Activated T-cell treated with anti-CD3 and anti-CD28 coated beads for 24 hours (primary cell): ENCODE measurements around the gene DTD1.

Source experiments
- DNase-seq: peaks from one replicate; pipeline ENCODE4 v3.0.0-alpha.2; 2020; ENCODE audit warnings: low read depth

The DTD1 gene

GRCh38 chr20:18795366-18795765 lies 207.5 kb downstream of the DTD1 start:
- no peak for DNase-seq

GRCh38 chr20:18796282-18796833 lies 208.5 kb downstream of the DTD1 start:
- no peak for DNase-seq

- DNase-seq: no peak
These were observed 213.7 kb downstream of the DTD1 start for GRCh38 chr20:18801516-18801915.

- DNase-seq: no peak
These were observed 214.3 kb downstream of the DTD1 start for GRCh38 chr20:18802012-18802634.

GRCh38 chr20:18805881-18806280 lies 218.0 kb downstream of the DTD1 start:
- DNase-seq: no peak

- no peak for DNase-seq
These were observed 220.9 kb downstream of the DTD1 start for GRCh38 chr20:18808712-18809111.

- DNase-seq: no peak
These were observed 223.3 kb downstream of the DTD1 start for GRCh38 chr20:18811186-18811585.

- no peak for DNase-seq
These were observed 224.1 kb downstream of the DTD1 start for GRCh38 chr20:18811904-18812303.

GRCh38 chr20:18813483-18813882 lies 225.6 kb downstream of the DTD1 start, which contains the start of gene SCP2D1:
TSS of gene SCP2D1 (plus strand) at chr20:18813783. CDS start at chr20:18813816, 33 bp downstream.
- DNase-seq: no peak

- no peak for DNase-seq
These were observed 227.5 kb downstream of the DTD1 start for GRCh38 chr20:18815194-18815942.
